Endometrial microvascular endothelial cells (primary cell): ENCODE measurements around the gene ZNF396. TPM values are rescaled to one million over a fixed set of nuclear protein-coding genes. Genes with fewer than 3 reads are reported as not detected.

Experiments used
- in situ Hi-C: cut with HindIII; loops from 2 replicates; pipeline ENCODE4 v1.10.0; 2017; ENCODE audit warnings: low sequenced_read_pairs, low pct_unique_long_range_greater_than_20kb; ENCODE audit errors: inconsistent ontology term
- total RNA-seq: library from RNA; depleted of rRNA; stranded (reverse); fragments of >200 nt; gene quantifications from one replicate; pipeline ENCODE4 v1.2.3, GENCODE V29; 2015; ENCODE audit errors: inconsistent ontology term

Gene ZNF396
- total RNA-seq, 1 donor from 2014 or later: not detected

DNA sequence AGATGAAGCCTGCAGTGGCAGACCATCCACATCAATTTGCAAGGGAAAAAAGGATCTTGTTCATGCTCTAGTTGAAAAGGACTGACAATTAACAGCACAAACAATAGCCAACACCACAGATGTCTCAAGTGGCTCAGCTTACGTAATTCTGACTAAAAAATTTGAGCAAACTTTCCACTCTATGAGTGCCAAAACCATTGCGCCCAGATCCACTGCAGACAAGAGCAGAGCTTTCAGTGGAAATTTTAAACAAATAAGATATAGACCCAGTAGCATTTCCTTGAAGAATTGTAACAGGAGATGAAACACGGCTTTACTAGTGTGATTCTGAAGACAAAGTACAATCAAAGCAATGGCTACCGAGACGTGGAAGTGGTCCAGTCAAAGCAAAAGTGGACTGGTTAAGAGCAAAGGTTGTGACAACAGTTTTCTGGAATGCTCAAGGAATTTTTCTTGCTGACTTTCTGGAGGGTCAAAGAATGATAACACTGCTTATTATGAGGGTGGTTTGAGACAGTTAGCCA is 12.0 kb upstream of the ZNF396 start:
- in situ Hi-C loops: no loop called here

- in situ Hi-C loops: no loop called here
Observed at GRCh38 chr18:35387152-35387571, 10.0 kb upstream of the ZNF396 start.

- in situ Hi-C loops: no loop called here
Observed at GRCh38 chr18:35386600-35387100, 9.5 kb upstream of the ZNF396 start.

DNA sequence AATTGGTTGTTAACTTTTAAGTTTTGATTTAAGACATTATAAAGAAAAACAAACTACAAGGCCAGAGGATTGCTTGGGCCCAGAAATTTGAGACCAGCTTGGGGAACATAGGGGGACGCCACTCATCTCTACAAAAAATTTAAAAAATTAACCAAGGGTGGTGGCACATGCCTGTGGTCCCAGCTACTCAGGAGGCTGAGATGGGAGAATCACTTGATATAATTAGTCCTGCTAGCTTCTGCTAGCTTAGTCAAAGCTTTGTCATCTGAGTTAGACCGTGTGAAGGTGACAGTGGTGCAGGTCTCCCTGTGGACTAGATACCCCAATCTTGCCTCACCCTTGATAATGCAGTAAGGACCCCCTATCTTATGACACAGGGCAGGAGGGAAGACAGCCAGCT is 6.0 kb upstream of the ZNF396 start:
- in situ Hi-C loops: no loop called here

DNA sequence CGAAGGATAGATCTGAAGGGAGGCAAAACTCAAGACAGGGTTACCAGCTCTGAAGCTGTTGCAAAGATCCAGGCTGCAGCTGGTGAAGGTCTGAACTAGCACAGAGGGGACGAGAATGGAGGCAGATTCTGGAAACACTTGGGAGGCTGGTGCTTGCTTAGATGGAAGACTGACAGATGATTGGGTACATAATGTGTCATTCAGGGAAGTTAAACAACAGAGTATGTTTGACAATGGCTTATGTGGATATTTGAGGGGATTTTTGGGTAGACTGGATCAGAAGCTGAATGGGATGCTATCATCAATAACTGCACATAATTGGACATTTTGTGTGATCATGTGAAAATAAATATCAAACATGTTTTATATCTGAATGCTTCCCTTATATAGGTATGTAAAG is 2.3 kb upstream of the ZNF396 start:
- in situ Hi-C loops: no loop called here

- in situ Hi-C loops: no loop called here
Observed at GRCh38 chr18:35378574-35378896, 1.4 kb upstream of the ZNF396 start.

- in situ Hi-C loops: no loop called here
Observed at GRCh38 chr18:35377875-35378573, 887 bp upstream of the ZNF396 start.

GRCh38 chr18:35376393-35376741 is 770 bp downstream of the ZNF396 start:
- in situ Hi-C loops: no loop called here

DNA sequence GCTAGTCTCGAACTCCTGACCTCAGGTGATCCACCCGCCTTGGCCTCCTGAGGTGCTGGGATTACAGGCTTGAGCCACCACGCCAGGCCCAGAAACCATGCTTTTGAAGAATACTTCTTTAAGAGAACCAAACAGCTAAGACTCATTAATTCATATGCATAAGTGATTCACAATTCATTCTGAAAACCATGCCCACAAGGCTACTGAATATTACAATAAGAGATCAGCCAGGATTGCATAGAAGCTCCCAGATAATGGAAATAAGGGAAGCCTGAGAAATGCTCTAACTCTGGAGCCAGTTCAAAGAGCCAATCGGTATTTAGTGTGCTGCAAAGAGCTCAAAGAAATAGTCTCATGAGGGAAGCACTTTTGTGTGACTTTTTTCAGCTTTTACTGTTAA is 2.4 kb downstream of the ZNF396 start:
- in situ Hi-C loops: no loop called here

- in situ Hi-C loops: no loop called here
Observed at GRCh38 chr18:35371412-35372195, 5.5 kb downstream of the ZNF396 start.

DNA sequence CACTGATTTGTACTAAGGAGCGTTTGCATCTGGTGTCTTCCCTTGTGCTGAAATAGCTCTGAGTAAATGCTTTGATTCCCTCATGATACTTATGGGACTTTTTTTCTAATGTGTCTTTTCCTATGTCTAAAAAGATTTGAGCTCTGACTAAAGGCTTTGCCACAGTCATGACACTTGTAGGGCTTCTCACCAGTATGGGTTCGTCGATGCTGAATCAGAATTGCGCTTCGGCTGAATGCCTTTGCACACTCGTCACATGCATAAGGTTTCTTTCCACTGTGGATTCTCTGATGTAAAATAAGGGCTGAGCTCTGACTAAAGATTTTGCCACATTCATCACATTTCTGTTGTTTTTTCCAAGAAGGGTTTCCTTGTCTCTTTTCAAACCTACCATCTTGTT is 8.0 kb downstream of the ZNF396 start:
- in situ Hi-C loops: no loop called here

GRCh38 chr18:35368595-35368994 is 8.5 kb downstream of the ZNF396 start:
- in situ Hi-C loops: no loop called here

DNA sequence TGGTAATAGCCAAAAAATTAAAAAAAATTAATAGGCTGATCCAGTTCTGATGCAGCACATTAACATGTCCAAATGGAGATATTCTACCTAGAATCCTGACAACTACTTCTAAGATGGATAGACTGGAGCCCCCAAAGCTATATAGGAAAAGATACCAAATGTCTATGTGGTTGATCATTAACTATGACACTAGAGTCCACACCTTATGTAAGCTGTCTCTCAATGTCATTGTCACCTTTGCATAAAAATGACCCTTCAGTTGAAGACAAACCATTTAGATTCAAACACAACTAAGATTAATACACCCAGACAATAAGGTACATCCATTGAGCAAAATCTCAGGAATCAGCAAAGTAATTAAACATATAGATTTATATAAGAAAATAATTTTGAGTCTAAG is 14.6 kb downstream of the ZNF396 start:
- in situ Hi-C loops: no loop called here

GRCh38 chr18:35361570-35362321 is 15.4 kb downstream of the ZNF396 start:
- in situ Hi-C loops: no loop called here

GRCh38 chr18:35355140-35355618 is 22.0 kb downstream of the ZNF396 start:
- in situ Hi-C loops: no loop called here

GRCh38 chr18:35352778-35353177 is 24.4 kb downstream of the ZNF396 start:
- in situ Hi-C loops: no loop called here

DNA sequence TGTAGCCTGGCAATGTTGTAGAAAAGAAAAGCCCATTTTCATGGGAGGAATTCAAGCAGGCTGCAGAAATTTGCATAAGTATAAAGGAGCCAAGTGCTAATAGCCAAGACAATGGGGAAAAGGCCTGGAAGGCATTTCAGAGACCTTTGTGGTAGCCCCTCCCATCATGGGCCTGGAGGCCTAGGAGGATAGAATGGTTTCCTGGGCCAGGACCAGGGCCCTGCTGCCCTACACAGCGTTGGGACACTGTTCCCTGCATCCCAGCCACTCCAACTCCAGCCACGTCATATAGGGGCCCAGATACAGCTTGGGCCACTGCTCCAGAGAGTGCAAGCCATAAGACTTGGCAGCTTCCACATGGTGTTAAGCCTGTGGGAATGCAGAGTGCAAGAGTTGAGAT is 24.9 kb downstream of the ZNF396 start:
- in situ Hi-C loops: no loop called here

DNA sequence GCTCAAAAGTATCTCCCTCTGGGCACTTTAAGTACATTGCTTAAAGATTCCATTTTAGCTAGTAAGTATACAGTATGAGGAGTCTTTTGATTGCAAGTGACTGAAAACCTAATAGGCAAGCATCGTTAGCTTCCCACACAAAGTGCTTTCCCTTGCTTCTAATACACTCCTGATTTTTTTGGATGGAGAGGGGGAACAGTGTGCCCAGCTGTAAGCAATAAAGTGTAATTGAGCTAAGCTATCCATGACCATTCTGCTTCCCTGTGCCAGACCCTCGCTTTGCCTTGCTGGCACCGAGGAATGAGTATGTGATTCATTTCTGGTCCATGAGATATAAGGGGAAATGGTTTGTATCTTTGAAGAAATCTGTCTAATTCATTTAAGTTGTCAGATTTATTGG is 29.1 kb downstream of the ZNF396 start:
- in situ Hi-C loops: no loop called here

DNA sequence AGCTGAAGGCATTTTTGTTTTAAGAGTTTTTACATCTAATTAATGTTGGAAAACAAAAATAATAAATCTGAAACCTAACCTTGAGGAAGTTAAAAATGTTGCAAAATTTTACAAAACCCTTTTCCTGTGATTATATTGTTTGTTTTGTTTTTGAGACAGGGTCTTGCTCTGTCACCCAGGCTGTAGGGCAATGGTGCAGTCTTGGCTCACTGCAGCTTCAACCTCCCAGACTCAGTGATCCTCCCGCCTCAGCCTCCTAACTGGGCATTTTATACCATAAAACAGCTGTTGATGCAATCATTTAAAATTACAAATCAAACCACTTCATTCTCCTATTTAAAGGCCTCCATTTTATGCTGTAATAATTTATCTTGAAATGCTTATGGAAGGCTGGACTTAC is 31.2 kb downstream of the ZNF396 start:
- in situ Hi-C loops: no loop called here
